Activated CD4-positive, alpha-beta T cell treated with anti-CD3 and anti-CD28 coated beads, Interleukin-2, amount 50 U/mL, for 1 hour (primary cell): Measurements from ENCODE around the gene ZBTB9.

Experiments
- DNase-seq: peaks from one replicate; pipeline ENCODE4 v3.0.0-alpha.2; 2020

The ZBTB9 gene

DNA sequence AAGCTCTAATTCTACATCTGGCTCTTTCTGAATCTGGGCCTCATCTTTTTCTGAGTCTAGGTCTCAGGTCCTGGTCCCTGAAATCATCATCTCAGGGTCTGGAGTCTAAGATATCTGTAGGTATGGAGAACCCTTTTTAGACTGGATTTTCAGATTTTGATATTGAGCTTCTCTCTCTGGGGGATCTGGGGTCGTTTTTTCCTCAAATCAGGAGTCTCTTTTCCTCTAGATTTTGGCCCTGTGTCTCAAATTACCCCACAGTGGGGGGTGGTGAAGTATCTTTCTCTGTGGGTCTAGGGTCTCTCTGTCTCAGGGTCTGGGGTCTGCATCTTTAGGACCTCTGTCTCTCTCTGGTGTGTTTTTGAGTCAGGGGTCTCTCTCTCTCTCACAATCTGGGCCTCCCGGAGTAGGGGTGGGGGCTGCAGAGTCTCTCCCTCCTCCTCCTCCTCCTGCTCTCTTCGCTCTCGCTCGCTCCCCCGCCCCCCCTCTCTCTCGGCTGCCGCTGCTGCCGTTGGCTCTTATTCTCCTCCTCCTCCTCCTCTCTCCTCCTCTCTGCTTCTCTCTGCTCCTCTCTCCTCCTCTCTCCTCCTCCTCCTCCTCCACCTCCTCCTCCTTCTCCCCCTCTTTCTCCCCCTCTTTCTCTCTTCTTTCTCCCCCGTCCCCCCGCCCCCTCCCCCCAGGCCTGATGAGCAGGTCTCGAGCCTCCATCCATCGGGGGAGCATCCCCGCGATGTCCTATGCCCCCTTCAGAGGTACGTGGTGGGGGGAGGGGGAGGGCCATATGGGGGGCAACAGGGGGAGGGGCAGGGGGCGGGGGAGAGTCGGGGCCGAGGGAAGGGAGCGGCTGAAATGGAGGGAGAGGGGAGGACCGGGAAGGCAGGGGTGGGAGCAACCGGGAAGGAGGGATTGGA, 34.5 kb upstream of the ZBTB9 start, which contains the start of gene SYNGAP1:
TSS of gene SYNGAP1 (plus strand) at position 486 of the 911 bp plus-strand sequence. CDS start at position 686, 200 bp downstream.
- DNase-seq: peak; percentile 52

DNA sequence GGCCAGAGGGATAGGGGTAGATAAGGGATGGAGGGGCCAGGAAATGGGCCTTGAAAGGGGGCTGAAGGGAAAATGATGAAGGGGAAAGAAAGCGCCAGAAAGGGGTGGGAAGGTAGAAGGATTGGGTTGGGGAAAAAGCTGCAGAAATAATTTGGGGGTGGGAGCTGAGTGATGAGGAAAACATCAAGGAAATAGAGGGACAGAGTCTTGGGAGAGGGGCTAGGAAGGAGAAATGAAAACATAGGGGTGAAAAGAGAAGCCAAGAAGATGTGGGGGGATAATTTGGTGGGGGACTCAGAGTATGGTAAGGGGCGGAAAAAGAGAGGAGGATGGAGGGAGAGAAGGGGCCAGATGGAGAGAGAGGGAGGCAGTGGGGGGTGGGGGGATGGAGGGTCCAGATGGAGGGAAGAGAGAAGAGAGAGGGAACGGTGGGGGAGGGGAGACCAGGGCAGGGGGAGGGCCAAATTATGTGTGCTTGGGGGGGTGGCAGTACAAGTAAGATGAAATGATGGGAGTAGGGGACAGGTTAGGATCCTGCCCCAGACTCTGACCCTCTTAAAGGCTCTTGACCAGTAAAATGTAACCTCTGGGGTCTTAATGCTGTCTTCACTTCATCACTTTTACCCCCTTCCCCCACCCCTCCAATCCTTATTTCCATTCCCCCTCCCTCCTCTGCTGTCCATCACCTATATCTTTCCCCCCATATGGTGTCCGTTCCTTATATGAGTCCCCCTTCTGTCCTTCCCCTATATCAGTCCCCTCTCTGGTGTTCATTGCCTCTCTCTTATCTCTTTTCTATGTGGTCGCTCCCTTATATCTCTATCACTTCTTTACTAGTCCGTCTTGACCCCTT, 33.7 kb upstream of the ZBTB9 start:
- DNase-seq: no peak

DNA sequence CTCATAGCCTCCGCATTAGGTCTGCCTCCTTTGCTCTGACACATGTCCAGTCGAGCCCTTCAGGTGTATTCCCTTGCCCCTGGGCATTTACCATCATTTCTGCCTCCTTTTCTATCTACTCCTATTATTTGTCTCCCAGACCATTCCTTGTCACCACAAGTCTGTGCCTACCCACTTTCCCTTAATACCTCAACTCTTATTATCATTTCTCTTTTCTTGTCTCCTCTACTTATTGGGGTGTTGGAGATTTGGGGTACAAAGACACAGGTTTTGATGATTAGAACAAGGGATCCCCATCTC, 33.1 kb upstream of the ZBTB9 start:
- no peak for DNase-seq

DNA sequence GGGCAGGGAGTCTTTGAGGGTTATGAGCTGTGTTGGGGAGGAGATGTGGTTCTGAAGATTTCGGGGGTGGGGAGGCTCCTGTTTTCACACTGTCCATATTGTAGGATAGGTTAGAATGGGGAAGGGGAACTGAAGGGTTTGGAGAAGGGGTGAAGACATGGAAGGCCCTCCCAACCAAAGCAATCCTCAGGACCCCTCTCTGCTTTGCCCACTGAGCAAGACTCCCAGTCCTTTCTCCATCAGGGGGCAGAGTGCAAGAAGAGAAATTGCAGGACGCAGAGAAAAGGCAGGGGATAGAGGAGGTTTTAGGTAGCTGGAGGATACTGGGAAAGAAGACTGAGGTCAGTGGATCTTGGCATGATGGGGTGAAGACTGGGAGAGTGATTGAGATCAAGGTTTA, 30.6 kb upstream of the ZBTB9 start:
- no peak for DNase-seq

DNA sequence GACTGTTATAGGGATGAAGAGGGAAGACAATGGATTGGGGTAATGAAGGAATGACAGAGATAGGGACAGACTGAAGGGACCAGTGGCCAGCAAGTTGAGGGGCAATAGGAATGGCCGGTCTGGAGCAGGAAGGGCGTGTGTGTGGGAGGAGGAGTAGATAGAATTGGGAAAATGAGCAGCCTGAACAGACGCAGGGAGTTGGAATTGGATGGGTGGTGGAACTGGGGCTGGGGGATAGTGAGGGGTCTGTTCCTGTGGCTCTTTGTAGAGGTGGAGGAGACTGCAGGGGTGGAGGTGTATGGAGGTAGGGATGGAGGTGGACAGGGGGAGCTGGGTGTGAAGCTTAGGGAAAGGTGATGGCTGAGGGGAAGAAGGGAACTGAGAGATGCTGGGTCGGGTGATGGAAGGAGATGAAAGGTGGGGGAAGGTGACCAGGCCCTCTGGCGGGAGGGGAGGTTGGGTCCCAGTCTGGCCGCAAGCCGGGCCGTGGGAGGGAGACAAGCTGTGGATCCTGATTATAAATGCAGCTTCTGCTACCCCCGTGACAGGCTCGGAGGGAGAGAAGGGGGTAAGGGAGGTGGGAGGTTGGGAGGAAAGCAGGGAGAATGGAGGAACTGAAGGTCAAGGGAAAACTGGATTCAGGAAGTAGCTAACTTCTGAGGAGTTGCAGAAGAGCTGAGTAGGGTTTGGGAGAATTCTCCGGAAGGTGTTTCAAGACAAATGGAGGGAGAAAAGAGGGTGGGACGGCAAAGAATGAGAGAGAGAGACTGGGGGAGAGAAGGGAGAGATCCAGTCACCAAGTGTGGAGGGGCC, 29.3 kb upstream of the ZBTB9 start:
- DNase-seq: no peak

DNA sequence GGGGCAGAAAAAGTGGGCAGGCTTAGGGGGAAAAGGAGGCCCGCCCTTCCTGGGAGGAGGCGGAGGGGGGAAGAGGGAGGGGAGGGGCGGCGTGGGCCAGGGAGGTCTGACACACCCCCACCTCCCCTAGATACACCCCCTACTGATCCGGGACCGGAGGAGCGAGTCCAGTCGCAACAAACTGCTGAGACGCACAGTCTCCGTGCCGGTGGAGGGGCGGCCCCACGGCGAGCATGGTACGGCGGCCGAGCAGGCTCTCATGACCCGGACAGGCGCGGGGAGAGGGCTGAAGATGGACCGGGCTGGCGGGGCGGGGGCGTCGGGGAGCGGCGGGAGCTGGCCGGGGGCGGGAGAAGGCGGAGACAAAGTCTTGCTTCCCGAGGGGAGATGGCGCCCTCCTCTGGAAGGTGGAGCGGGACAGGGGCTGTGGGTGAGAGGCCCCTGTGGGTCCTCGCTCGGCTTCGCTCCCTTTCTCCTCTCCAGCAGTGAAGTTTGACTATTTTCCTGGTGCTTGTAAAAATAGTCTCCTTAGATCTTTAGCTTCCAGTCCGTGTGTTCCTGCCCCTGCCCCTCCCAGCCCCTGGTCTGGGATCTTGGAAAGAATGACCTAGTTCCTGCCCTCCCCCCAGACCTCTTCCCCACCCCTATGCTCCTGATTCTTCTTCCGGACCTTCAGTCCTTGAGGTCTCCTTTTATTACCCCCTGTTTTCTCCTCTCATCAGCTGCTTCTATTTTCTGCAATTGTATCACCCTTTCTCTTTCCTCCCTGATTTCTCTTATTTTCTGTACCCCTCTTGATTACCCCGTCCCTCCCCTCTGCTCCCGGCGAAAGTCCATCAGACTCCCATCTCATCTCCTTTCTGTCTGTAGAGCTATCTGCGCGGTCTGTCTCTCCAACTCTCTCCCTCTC, 28.5 kb upstream of the ZBTB9 start:
- DNase-seq: peak; percentile 79

DNA sequence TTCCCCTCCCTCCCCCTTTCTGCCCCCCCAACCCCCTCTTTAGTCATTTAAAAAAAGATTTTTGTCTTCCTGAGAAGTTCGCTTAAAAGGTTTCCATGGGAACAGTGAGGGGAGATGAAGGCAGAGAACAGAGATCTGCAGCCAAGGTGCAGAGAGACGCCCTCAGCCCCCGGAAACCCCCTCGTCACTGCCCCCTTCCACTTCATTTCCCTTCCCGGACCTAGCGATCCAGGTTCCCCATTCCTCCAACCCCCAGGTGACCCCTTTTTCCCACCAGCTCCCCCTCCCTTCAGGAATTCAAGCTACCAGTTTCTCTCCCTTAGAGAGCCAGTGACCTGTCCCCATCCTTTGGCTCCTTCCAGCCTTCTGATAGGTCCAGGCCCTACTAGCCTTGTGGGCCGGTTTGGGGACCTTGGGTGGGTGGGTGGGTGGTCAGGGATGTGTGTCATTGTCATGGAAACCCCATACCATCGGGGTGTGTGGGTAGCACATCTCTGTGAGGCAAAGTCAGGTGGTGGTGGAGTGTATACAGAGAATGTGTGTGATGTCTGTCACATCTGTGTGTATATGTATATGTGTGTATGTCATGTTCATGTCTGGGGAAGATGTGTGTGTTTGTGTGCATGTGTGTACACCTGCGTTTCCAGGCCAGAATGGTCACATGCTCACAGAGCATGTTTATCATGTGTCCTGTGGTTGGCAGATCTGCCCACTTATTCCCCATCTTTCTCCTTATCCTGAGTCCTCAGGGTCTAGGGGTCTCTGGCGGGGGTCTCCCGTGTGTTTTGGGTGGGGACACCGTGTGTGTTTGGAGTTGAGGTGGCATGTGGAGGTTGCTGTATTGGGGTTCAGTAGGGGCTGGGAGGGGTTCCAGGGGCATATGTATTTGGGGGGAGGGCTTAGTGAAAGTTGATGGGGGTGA, 27.5 kb upstream of the ZBTB9 start:
- DNase-seq: no peak

DNA sequence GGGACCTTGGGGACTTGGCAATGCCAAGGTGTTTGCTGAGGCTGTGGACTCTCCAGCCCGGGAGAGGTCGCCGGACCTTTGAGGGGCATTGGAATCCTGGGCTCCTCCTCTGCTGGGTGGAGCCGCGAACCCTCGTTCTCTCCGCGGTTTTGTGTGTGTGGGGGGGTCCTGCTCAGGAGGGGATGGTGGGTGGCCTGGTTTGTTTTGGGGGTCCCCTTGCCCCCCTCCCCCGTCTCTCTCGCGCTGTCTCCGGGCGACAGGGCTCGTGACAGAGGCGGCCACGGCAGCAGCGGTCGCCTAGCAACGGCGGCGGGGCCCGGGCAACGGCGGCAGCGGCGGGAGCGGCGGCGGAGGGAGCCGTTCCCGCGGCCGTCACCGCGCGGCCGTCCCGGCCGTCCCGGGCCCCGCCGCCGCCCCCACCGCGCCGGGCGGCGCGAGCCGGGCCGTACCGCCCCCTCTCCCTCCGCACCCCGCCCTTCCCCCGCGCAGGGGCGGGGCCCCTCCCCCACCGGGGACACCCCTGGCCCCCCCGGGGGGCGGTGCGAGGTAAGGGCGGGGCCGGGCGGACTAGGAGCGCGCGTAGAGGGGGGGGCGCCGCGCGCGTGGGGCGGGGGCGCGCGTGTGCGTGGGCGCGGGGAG, 26.7 kb upstream of the ZBTB9 start:
- DNase-seq: peak; percentile 58

DNA sequence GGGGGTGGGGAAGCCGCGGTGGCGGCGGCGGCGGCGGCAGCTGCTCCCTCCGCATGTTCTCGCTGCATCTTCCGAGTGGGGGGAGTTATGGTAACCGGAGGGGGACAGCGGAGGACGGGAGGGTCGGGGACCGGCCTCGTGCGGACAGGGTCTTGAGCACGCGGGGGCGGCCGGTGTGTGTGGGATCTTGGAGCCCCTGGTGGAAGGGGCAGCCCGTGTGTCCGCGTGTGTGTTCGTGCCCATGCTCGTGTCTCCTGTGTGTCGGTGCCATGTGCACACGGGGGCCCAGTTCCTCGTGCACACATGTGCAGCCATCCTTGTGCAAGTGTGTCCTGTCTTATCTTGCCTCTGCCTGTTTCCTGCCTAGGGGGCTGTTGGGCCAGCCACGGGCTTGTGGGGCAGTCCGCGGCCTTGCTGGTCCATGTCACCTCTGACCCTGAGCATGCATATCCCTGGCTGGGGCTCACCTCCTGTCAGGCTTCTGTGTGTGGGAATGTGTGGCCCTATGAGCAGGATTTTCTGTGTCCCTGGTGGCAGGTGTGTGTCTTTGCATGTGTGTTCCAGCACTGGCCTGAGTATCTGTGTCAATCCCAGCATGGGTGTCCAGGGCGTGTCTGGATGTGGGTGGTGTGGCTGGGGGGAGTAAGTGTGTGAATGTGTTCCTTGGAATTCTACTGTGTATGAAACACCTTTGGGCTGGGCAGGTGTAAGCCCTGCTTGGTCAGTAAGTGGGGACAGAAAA, 26.0 kb upstream of the ZBTB9 start:
- peak; percentile 27 for DNase-seq

DNA sequence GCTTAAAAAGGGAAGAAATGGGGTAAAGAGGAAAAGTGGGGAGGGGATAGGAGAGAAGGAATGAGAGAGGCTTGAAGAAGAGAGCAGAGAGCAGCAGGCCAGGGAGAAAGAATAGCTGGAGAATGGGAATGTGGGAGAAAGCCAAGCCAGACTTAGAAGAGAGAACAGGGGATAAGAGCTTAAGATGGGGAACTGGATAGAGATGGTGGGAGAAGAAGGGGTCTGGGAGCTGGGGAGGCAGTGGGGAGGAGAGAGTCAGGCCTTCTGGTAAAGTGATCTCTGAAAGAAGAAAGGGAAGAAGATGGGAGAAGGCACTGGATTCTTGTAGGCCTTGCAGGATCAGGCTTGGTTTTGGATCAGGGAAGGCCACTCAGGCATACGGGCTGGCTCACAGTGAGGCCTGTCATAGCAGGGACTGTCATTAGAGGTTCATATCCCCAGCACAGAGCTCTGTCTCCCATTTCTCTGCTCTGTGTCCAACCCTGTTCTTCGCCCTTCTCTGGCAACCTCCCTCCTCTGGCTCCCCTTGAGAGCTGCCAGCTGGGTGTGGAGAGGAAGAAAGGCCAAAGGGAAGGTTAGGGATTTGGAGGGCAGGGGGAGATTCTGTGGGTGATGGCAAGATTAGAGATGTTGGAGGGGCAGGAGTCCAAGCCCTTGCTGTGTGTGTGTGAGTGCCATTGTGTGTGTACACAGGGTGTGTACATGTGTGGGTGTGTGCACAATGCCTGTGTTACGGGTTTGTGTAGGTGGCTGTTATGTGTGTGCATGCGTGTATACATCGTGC, 25.2 kb upstream of the ZBTB9 start:
- no peak for DNase-seq

DNA sequence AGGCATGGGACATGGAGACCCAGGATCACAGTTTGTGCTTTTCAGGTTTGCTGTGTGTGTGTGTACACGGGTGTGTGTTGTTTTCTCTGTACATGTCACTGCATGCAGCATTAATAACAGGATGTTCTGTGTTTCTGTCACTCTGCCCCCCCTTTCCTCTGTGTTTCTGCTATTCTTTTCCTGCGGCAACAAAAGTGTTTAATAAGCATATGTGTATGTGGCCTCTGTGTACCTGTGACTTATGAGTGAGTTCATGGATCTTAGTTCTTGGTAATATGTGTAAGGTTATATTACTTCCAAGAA, 24.7 kb upstream of the ZBTB9 start:
- no peak for DNase-seq

DNA sequence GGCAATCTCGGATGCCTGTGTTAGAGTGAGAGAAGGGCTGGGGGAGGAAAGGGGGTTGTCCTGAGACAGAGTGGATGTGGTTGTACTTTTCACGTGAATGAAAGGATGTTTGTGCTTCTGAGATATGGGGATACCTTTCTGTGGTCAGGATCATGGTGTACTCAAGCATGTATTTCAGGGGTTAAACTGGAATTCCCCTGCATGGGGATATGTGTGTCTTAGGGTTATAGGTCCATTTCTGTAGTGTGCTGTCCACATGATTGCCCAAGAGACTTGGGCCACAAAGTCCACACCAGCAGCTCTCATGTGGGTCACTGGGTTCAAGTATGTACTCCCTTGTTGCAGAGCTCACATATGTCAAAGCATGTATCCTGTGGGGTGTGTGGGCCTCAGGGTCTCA, 24.0 kb upstream of the ZBTB9 start:
- DNase-seq: no peak

DNA sequence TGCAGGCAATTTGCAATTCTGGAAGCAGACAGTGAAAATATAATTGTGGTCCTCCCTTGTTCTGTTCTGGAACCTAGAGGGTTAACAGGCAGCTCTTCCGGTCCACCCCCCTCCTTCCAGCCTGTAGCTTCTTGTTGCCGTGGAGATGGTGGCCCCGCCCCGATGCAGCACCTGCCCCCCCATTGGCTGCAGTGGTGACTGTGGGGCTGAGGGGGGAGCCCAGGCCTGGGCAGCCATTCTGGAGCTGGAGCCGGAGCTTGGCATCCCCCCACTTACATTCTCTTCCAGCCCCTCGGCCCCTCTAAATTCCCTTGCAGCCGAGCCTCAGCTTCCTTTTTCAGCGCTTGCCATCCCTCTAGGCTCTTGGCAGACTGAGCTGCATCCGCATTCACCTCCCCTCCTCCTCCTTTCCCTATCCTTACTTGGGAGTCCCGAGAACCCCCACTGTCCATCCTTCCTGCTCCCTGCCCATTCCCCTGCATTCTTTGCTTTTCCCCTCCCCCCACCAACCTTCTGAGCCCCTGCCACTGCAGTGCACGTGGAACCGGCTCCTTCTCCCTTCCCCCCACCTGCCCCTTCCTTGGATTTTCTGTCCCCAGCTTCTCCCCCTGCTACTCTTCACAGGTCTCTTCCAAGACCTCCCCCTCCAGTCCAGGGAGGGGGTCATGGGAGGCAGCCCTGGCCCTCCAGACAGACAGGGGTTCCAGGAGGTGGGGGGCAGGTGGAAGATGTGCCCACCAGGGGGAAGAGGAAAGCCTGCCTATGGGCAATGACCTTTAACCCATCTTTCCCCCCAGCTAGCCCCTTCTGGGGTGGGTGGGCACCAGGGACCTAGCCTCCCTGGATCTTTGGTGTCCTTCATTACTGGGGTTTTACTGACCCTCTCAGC, 23.1 kb upstream of the ZBTB9 start:
- peak; percentile 83 for DNase-seq

DNA sequence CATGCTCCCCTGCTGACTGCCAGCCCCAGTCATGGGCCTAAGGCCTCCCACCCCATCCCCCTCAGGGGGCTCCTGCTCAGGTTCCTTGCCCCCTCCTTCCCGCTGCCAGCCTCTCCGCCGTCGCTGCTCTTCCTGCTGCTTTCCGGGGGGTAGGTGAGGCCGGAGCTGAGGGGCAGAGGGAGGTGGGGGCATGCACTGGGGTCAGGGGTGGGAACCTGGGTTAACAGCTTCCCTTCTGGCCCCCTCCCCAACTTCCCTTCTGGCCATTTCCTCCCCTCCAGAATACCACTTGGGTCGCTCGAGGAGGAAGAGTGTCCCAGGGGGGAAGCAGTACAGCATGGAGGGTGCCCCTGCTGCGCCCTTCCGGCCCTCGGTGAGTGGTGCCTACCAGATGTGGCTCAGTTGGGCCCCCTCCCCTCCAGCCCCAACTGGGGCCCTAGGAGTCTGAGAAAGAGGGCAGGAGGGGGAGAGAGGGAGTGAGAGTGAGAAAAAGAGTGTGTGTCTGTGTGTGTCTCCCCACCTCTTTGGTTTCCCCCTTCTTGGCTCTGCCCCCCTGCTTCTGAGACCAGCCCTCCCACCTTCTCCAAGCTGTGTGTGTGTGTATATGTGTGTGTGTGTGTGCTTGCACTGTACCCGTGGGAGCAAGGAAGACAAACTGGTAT, 22.4 kb upstream of the ZBTB9 start:
- DNase-seq: no peak

DNA sequence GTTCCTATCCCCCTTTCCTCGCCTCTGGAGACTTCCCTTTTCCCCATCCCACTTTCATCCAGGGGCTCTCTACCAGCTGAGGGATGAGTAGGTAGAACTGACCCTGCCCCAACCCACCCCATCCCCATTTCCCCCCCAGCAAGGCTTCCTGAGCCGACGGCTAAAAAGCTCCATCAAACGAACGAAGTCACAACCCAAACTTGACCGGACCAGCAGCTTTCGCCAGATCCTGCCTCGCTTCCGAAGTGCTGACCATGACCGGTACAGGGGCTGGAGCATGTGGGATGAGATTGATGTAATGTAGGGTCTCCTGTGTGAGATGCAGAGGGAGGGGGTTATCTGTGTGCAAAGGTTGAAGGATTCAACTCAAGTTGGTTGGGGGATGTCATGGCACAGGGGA, 21.8 kb upstream of the ZBTB9 start:
- no peak for DNase-seq

DNA sequence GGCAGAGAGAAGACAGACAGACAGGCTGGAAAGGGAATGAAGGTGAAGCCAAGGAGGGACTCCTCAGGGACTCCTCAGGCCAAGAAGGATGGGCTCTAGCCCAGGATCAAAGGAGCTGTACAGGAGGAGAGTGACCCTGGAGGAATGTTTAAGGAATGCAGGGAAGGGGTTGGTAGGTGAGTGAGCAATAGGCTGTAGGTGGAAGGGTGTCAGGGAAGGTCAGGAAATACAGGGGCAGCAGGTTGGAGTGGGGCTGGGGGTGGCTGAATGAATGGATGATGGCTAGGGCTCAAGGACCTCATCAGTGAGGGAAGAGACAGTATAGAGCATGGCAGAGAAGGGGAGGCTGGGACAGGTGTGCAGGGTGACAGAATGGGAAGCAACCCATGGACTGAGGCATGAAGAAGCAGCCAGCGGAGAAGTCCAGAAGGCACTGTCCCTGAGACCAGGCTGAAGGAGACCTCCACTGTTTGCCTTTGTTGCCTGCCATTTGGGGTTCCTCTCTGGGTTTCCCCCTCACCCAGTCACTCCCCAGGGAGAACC, 21.3 kb upstream of the ZBTB9 start:
- no peak for DNase-seq

DNA sequence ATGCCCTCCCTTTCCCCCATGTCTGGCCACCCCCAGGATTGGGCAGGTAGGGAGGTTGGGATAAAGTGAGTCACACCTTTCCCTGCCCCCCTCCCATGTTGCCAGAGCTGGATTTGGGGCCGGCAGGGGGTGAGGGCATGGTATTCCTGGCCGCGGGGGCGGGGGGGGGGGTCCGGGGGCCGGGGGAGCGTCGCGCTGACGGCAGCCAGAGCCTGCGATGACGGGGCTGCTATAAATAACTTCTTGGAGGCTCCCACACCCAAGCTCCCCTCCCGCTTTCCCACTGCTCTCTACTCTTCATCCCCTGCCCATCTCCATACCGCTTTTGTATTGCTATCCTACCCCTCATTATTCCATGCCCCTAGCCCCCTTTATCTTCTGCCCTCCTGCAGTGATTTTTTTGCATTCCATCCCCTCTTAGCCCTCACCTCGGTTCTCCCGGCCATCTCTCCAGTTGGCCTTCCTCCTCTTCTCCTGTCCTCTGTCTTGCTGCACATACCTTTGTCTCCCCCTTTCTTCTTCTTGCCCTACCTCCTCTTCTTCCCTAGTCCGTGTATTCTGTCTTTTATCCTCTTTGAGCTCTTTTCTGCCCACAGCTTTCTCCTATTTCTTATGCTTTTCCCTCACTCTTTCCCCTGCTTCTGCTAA, 20.7 kb upstream of the ZBTB9 start:
- DNase-seq: no peak
